NCI-H82 (cell line): ENCODE data around the gene NDUFA5.
"Not testable (repeated sequence)": the region's sequence is repeated elsewhere in the genome, so short reads cannot be mapped to it uniquely, and the experiment has no call there.

ENCODE experiments used
- DNase-seq: peaks from one replicate; lab custom pipeline; 2025; lab: John Stamatoyannopoulos, UW

NDUFA5 gene

GRCh38 chr7:123557016-123557397 is 611 bp downstream of the NDUFA5 start:
- peak; percentile 53 for DNase-seq

- DNase-seq = no peak
These were observed 2.1 kb downstream of the NDUFA5 start for GRCh38 chr7:123555484-123555883.

GRCh38 chr7:123553159-123553558 is 4.5 kb downstream of the NDUFA5 start:
- no peak for DNase-seq

DNA sequence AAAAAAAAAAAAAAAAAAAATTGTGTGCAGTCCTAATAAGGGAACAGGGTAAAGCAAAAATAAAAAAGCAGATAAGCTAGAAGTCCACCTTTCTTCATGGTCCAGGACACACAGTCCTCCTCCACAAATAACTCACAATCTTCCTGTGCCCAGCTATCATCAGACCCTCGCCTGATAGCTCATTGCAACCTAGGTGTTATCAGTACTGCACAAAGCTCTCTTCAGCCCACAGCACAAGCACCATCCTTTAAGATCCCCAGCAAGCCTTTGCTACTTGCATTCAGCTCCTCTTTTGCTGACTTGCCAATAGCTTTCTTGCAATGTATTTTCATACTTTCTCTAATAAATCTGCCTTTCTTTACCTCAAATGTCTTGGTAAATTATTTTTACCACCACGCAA is 5.0 kb downstream of the NDUFA5 start:
- DNase-seq = no peak

- DNase-seq = not testable (repeated sequence)
These were observed 5.5 kb downstream of the NDUFA5 start for GRCh38 chr7:123552134-123552533.

GRCh38 chr7:123548406-123548805 is 9.2 kb downstream of the NDUFA5 start:
- DNase-seq = no peak

DNA sequence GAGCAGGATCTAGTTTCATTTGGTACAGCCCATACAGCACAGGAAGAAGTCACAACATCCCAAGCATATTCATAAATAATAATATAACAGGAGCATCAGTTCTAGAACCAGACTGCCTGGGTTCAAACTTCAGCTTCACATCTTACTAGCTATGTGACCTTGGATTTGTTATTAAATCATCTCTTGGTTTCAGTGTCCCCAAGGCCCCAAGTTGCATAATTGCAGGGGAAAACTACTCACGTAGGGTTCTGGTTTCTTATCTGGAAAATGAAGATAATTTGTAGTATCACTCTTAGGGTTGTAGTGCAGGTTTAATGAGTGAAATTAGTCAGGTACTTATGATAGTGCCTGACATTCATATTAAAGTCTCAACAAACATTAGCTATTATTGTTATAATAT is 17.7 kb downstream of the NDUFA5 start:
- DNase-seq = no peak

- DNase-seq = no peak
These were observed 18.7 kb downstream of the NDUFA5 start for GRCh38 chr7:123538897-123539296.

- DNase-seq = no peak
These were observed 19.4 kb downstream of the NDUFA5 start for GRCh38 chr7:123538189-123538714.

DNA sequence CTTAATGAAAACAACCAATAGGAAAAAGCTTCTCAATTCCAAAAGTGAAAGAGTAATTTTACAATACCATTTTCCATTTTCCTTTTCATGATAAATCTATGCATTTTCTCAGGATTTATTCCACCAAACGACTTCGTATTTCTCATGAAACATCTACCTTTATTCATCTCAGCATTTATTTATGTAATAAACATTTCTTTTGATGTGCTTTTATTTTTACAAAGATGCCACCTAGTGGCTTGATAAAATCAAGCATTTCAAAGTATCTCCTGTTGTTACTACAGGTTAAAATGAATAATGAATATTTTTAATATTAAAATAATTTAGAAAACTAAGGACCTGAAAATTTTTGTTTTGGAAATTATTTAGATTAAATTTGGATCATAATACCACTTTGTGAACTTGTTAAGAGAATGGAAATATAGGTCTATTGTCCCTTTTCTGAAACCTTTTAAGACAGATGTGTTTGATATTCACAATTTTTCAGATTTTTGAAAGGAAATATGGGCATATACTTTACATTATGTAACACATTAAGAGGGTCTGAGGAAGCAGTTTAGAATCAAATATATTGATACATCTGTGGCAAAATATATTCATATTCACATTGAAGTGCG is 20.5 kb downstream of the NDUFA5 start:
- peak; percentile 7 for DNase-seq

GRCh38 chr7:123535517-123535916 is 22.1 kb downstream of the NDUFA5 start:
- DNase-seq = no peak

DNA sequence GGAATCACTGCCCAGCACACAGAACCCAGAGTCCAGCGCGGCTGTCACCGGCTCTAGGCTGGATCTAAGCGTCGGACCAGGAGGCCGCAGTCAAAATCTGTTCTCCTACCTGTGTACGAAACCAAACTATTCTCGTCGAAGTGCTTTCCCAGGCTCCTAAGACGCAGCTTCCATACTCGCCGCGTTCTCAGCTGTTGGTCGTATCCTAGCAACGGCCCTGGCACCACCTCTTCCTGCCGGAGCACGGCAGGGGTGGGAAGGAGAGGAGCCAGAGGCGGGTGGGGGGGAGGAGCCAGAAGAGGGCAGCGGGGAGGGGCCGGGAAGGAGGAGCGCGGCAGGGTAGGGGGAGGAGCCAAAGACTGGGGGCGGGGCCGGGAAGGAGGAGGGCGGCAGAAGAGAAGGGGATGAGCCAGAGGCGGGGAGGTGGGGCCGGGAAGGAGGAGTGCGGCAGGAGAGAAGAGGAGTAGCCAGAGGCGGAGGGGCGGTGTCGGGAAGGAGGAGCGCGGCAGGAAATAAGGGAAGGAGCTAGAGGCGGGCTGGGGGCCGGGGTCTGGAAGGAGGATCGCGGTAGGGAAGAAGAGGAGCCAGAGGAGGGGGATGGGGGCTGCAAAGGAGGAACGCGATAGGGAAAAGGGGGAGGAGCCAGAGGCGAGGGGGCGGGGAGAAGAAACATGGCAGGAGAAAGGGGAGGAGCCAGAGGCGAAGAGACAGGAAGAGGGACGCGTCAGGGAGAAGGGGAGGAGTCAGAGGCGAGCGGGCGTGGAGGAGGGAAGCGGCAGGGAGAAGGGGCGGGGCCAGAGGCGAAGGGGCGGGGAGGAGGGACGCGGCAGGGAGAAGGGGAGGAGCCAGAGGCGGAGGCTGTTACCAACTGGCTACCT is 23.0 kb downstream of the NDUFA5 start, which contains the start of gene IQUB:
TSS of gene IQUB (minus strand) at position 213 of the 878 bp plus-strand sequence. CDS start 22,255 bp downstream, outside the sequence.
- peak; percentile 99 for DNase-seq

DNA sequence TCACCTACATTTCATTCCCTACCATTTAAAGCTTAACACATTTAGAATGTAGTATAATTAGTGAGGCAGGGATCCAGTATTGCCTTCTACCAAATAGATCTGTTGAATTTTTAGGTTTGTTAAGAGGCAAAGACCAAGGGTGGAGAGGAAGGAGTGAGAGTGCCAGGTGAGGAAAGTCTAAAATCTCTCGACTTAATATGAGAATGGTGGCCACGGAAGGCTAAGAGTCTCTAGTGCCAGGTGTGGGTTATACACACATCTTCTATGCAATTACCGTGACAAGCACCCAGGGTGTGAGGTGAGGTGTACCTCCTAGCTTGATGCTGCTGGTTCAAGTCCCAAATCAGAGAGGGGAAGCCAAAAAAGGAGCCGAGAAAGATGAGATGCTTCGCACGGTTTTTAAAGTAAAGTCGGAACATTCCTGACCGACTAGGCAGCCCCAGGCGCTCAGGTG is 23.7 kb downstream of the NDUFA5 start:
- DNase-seq = peak; percentile 50

- DNase-seq = no peak
These were observed 24.1 kb downstream of the NDUFA5 start for GRCh38 chr7:123533553-123533917.

DNA sequence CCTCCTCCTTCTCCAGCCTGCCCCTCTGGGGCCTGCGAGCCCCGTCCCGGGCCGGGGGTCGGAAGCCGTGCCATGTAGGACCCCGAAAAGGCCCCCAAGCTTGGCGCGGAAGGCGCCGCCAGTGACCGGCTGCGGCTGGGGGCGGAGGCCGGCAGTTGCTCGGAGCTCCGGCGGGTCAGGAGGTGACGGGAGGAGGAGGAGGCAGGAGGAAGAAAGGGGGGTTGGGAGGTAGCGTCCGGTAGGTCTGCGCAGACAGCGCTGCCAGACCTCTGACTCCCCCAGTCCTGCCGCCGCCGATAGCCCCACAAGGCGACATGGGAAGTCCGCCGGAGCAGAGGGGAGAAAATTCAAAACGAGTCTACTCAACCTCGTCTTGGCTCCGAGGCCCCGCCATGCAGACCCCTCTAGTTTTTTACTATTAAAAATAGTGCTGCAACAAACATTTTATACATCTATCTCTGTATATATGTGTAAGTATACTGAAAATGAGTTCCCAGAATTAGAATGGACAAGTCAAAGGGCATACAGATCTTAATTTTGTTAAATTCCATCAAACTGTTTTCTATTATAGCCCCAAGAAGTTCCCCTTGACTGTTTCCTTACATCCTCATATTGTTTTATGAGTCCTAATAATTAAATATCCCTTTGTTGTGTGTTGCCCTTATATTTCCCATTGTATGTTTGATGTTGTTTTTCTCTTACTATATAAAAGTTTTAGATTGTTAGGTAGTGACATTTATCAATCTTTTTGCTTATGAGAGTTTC is 24.6 kb downstream of the NDUFA5 start:
- DNase-seq = peak; percentile 13

DNA sequence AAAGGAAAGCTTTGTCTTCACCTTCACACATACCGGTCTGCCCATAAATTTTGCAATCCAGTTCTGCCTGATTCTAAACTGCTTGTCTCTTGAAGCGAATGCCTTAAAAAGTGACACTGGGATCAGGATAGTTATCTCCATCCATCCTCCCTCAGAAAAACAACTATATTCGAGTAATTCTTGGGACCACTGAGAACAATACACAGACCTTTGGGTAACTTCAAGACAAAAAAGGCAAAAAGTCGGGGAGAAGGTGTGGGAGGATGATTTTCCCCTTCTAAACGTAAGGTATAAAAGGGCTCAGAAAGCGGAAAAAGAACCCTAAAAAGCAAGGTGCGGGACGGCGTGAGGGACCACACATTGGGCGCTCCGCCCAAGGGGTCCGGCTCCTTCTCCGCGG is 25.3 kb downstream of the NDUFA5 start:
- not testable (repeated sequence) for DNase-seq

DNA sequence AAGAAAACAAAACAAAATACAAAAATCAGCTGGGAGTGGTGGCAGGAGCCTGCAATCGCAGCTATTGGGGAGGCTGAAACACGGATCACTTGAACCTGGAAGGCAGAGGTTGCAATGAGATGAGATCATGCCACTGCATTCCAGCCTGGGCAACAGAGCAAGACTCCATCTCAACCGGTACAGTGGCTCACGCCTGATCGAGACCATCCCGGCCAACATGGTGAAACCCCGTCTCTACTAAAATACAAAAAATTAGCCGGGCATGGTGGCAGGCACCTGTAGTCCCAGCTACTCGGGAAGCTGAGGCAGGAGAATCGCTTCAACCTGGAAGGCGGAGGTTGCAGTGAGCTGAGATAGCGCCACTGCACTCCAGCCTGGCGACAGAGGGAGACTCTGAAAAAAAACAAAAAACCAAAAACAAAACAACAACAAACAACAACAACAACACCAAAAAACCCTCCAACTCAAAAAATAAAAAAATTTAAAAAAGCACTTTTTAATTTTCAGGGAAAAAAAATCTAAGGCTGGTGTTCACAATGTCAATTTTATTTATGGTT is 27.5 kb downstream of the NDUFA5 start:
- not testable (repeated sequence) for DNase-seq

GRCh38 chr7:123528265-123528664 is 29.4 kb downstream of the NDUFA5 start:
- DNase-seq = no peak

GRCh38 chr7:123527712-123528225 is 29.8 kb downstream of the NDUFA5 start:
- DNase-seq = not testable (repeated sequence)

DNA sequence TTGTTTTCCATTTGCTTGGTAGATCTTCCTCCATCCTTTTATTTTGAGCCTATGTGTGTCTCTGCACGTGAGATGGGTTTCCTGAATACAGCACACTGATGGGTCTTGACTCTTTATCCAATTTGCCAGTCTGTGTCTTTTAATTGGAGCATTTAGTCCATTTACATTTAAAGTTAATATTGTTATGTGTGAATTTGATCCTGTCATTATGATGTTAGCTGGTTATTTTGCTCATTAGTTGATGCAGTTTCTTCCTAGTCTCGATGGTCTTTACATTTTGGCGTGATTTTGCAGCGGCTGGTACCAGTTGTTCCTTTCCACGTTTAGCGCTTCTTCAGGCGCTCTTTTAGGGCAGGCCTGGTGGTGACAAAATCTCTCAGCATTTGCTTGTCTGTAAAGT is 31.1 kb downstream of the NDUFA5 start:
- not testable (repeated sequence) for DNase-seq

DNA sequence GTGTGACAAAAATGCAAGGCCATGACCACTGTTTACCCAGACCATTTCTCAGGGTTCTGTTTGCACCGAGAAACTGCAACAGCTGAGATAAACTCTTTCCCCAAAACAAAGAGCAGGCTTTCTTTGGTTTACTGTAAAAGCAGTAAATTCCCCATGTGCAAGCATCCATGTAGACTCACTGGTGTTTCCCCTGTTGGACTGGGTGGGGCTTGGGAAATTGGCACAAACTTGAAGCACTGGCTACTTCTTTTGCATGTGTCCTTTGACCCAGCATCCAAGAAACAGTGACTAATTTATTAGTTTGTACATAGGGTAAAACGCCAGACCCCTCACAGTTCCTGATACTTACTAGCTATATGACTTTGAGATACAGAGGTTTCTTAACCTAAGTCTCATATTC is 35.6 kb downstream of the NDUFA5 start:
- no peak for DNase-seq

DNA sequence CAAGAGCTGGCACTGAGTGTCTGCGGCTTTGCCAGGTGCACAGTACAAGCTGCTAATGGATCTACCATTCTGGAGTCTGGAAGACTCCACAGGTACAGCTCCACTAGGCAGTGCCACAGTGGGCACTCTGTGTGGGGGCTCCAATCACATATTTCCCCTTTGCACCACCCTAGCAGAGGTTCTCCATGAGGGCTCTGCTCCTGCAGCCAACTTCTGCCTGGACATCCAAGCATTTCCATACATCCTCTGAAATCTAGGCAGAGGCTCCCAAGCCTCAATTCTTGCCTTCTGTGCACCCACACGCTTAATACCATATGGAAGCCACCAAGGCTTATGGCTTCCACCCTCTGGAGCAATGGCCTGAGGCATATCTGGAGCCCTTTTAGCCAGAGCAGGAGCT is 52.4 kb downstream of the NDUFA5 start:
- DNase-seq = no peak
